ENCODE data around the gene TMEM52. TPM values are rescaled to one million over a fixed set of nuclear protein-coding genes. Genes with fewer than 3 reads are reported as not detected.

TMEM52 gene
- total and polyA plus RNA-seq, 2 experiments from 2014 or later = 0.40 TPM; not detected in 1

DNA sequence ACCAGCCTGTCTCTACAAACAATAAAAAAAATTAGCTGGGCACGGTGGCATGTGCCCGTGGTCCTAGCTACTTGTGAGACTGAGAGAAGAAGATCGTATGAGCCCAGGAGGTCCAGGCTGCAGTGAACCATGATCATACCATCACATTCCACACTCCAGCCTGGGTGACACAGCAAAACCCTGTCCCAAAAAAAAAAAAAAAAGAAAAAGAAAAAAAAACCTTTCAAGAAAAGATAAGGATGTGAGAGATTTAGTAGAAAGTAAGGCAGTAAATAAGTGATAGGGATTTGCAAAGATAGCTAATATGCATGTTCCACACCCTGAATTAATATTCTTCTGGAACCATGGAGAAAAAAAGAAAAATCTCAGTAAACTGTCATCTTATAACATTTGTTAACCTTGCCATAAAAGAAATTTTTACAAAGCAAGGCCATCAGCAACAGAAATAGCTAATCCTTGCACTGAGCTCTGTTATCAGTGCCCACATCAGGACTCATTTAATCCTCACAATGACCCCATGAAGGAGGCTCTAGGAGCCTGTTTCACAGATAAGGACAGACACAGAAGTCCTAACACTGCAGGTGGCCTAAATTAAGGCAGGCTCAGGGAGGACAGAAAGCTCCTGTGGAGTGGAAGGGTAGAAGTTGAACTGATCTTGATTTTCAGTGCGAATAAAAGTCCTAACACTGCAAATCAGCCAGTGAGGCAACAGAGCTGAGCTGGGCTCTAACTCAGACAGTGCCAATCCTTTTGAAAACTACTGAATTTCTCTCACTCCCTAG lies 35.8 kb downstream of the TMEM52 start:
- DNase-seq = peak; percentile 52
- peaks cover 100% of the 10 kb centered on the region for H3K79me2 ChIP-seq (ENCODE audit: insufficient read depth)
- peak overlapping the region; percentile 47 for H3K4me2 ChIP-seq (ENCODE audit: unreplicated experiment)
- peaks cover 74% of the 10 kb centered on the region; the same call in 1 of the 2 replicates for H4K20me1 ChIP-seq (ENCODE audit: insufficient read depth)
- TF ChIP-seq EZH2phosphoT487 (IDR thresholded peaks at IDR 0.05; ENCODE audit: insufficient read depth, low read depth) (no peak), EZH2 (IDR thresholded peaks at IDR 0.05; ENCODE audit: insufficient read depth, poor library complexity, severe bottlenecking) (no peak)
- in situ Hi-C loops (cut with MboI) = no loop called here
- H3K27ac ChIP-seq = peak overlapping the region; percentile 66
- peaks cover 33% of the 10 kb centered on the region for H3K4me1 ChIP-seq (ENCODE audit: insufficient read depth)
- H3F3A ChIP-seq (ENCODE audit: insufficient read depth) = peaks cover 21% of the 10 kb centered on the region
- no peaks in the 10 kb centered on the region for H3K9me3 ChIP-seq (ENCODE audit: low read depth)
- no peak overlapping the region for H2AFZ ChIP-seq
- H3K4me3 ChIP-seq = no peak overlapping the region
- H3K9ac ChIP-seq = peak overlapping the region; percentile 35; the same call in 1 of the 2 replicates
- no peaks in the 10 kb centered on the region for H3K9me2 ChIP-seq (ENCODE audit: insufficient read depth)
- H3K36me3 ChIP-seq (ENCODE audit: low read depth) = 0 out of 2 replicates have a peak, but pooled peaks cover 3% of the 10 kb centered on the region
- H3K27me3 ChIP-seq (replicated peaks; ENCODE audit: insufficient read depth) = no peaks in the 10 kb centered on the region
- 35 to 48% methylated on average over 4 of the region's 4 CpGs for WGBS, 2 experiments (ENCODE audit: low coverage in 1 of 2, low lambda C conversion rate in 2 of 2, missing lambda C conversion rate in 2 of 2)

DNA sequence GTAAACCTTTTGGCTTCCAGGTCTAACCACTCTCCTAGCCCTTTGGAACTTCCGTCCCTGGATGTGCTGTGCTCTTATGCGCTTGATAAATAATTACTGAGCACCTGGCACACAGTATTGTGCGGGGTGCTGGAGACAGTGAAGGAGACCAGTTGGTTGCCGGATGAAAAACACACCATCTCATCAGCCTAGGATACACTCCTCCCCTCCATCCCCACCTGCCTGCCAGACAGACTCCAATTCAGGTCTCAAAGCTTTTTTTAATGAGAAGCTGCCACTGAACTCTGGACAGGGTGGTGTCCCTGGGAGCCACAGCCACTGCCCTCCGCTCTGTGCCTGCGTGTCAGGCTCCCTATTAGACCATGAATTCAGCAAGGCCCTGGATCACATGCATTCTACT lies 37.4 kb downstream of the TMEM52 start:
- H3K4me1 ChIP-seq (ENCODE audit: insufficient read depth) = peaks cover 24% of the 10 kb centered on the region; the same call in 1 of the 2 replicates
- H3K4me3 ChIP-seq = no peak overlapping the region
- no peak overlapping the region for H3K4me2 ChIP-seq (ENCODE audit: unreplicated experiment)
- in situ Hi-C loops (cut with MboI) = no loop called here
- H3K9me2 ChIP-seq (ENCODE audit: insufficient read depth) = no peaks in the 10 kb centered on the region
- DNase-seq = no peak
- no peaks in the 10 kb centered on the region for H3K27me3 ChIP-seq (replicated peaks; ENCODE audit: insufficient read depth)
- TF ChIP-seq EZH2phosphoT487 (IDR thresholded peaks at IDR 0.05; ENCODE audit: insufficient read depth, low read depth) = no peak
- TF ChIP-seq EZH2 (IDR thresholded peaks at IDR 0.05; ENCODE audit: insufficient read depth, poor library complexity, severe bottlenecking) = no peak
- H3K27ac ChIP-seq = peak overlapping the region; percentile 14; the same call in 1 of the 2 replicates
- H3K79me2 ChIP-seq (ENCODE audit: insufficient read depth) = peaks cover 100% of the 10 kb centered on the region
- no peak overlapping the region for H3K9ac ChIP-seq
- WGBS, 2 experiments (ENCODE audit: low coverage in 1 of 2, low lambda C conversion rate in 2 of 2, missing lambda C conversion rate in 2 of 2) = 78 to 82% methylated on average over 6 of the region's 6 CpGs
- H3K36me3 ChIP-seq (ENCODE audit: low read depth) = no peaks in the 10 kb centered on the region
- H3F3A ChIP-seq (ENCODE audit: insufficient read depth) = peaks cover 18% of the 10 kb centered on the region; the same call in 1 of the 2 replicates
- H3K9me3 ChIP-seq (ENCODE audit: low read depth) = no peaks in the 10 kb centered on the region
- H4K20me1 ChIP-seq (ENCODE audit: insufficient read depth) = peaks cover 71% of the 10 kb centered on the region; the same call in 1 of the 2 replicates
- H2AFZ ChIP-seq = no peak overlapping the region

DNA sequence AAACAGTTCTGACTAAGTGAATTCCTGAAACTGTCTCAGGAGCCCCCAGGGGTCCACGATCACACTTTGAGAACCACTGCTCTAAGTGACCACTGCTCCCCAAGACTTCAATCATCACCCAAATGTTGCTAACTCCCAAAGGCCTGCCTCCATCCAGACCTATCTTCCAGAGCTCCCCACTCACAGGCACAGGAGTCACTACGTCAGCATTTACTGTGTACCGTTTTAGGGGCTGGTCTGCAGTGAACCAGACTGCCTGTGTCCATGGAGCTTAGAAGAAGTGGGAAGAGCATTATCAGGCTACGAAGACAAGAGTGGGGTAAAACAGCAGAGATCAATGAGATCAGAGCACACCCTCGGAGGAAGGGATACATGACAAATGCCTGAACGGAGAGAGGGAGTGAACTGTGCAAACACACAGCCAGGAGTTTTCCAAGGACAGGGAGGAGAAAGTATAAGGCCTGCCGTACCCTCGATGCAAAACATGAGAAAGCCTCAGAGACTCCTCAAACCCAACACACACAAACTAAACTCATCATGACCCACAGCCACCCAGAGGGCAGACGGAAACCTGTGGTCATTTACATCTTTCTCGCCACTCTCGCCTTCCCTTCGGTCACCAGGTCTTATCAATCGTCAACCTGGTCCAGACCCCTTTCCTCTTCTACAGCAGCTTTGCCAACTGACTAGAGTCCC lies 38.3 kb downstream of the TMEM52 start:
- in situ Hi-C loops (cut with MboI) = no loop called here

DNA sequence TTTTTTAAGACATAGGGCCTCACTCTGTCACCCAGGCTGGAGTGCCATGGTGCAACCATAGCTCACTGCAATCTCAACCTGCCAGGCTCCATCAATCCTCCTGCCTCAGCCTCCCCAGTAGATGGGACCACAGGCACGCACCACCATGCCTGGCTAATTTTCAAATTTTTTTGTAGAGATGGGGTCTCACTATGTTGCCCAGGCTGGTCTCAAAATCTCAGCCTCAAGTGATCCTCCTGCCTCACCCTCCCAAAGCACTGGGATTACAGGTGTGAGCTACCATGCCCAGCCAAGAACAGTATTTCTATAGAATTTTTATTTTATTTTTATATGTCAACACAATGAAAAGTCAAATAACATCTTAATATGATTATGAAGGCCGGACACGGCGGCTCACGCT lies 39.1 kb downstream of the TMEM52 start:
- no peak for DNase-seq
- H2AFZ ChIP-seq = no peak overlapping the region
- no peaks in the 10 kb centered on the region for H3K9me3 ChIP-seq (ENCODE audit: low read depth)
- 93 to 94% methylated on average over 5 of the region's 5 CpGs for WGBS, 2 experiments (ENCODE audit: low coverage in 1 of 2, low lambda C conversion rate in 2 of 2, missing lambda C conversion rate in 2 of 2)
- peaks cover 100% of the 10 kb centered on the region for H3K79me2 ChIP-seq (ENCODE audit: insufficient read depth)
- H3K27me3 ChIP-seq (replicated peaks; ENCODE audit: insufficient read depth) = no peaks in the 10 kb centered on the region
- H3K4me3 ChIP-seq = no peak overlapping the region
- H4K20me1 ChIP-seq (ENCODE audit: insufficient read depth) = peaks cover 80% of the 10 kb centered on the region
- H3K4me2 ChIP-seq (ENCODE audit: unreplicated experiment) = no peak overlapping the region
- H3F3A ChIP-seq (ENCODE audit: insufficient read depth) = peaks cover 36% of the 10 kb centered on the region
- peaks cover 29% of the 10 kb centered on the region for H3K4me1 ChIP-seq (ENCODE audit: insufficient read depth)
- no peak overlapping the region for H3K9ac ChIP-seq
- TF ChIP-seq EZH2phosphoT487 (IDR thresholded peaks at IDR 0.05; ENCODE audit: insufficient read depth, low read depth) (no peak), EZH2 (IDR thresholded peaks at IDR 0.05; ENCODE audit: insufficient read depth, poor library complexity, severe bottlenecking) (no peak)
- no peak overlapping the region for H3K27ac ChIP-seq
- H3K36me3 ChIP-seq (ENCODE audit: low read depth) = no peaks in the 10 kb centered on the region
- in situ Hi-C loops (cut with MboI) = no loop called here
- no peaks in the 10 kb centered on the region for H3K9me2 ChIP-seq (ENCODE audit: insufficient read depth)

More for the DNA sequence above, 38.3 kb downstream of the TMEM52 start:
- Histone ChIP-seq H3K9me3 (ENCODE audit: low read depth) (no peaks in the 10 kb centered on the region), H2AFZ (no peak overlapping the region), H3K27ac (peak overlapping the region; percentile 14; the same call in 1 of the 2 replicates), H3K4me2 (ENCODE audit: unreplicated experiment) (peak overlapping the region; percentile 31), H4K20me1 (ENCODE audit: insufficient read depth) (peaks cover 71% of the 10 kb centered on the region), H3K27me3 (replicated peaks; ENCODE audit: insufficient read depth) (no peaks in the 10 kb centered on the region), H3K9me2 (ENCODE audit: insufficient read depth) (no peaks in the 10 kb centered on the region), H3K36me3 (ENCODE audit: low read depth) (no peaks in the 10 kb centered on the region), H3K9ac (peak overlapping the region; percentile 9; the same call in 1 of the 2 replicates), H3K4me1 (ENCODE audit: insufficient read depth) (peaks cover 27% of the 10 kb centered on the region), H3F3A (ENCODE audit: insufficient read depth) (peaks cover 28% of the 10 kb centered on the region), H3K79me2 (ENCODE audit: insufficient read depth) (peaks cover 100% of the 10 kb centered on the region), H3K4me3 (no peak overlapping the region)
- 62% methylated on average over 13 of the region's 13 CpGs for WGBS, 2 experiments (ENCODE audit: low coverage in 1 of 2, low lambda C conversion rate in 2 of 2, missing lambda C conversion rate in 2 of 2)
- DNase-seq = no peak
- TF ChIP-seq EZH2 (IDR thresholded peaks at IDR 0.05; ENCODE audit: insufficient read depth, poor library complexity, severe bottlenecking) = no peak
- no peak for TF ChIP-seq EZH2phosphoT487 (IDR thresholded peaks at IDR 0.05; ENCODE audit: insufficient read depth, low read depth)
